HepG2 (cell line): ENCODE data around the gene RCOR1. TPM values are rescaled to one million over a fixed set of nuclear protein-coding genes. Genes with fewer than 3 reads are reported as not detected.
A peak's percentile ranks its signal among the peaks of the same experiment; 100 is the strongest.

ENCODE experiments used
- ATAC-seq: fragments of 200-7000 bp; cut with Tn5 transposase; 3 replicates; pipeline ENCODE4 v1.9.1; 2020; ENCODE audit warnings: mild to moderate bottlenecking, moderate library complexity
- BruUV-seq: library from RNA; stranded (reverse); fragments of 400-500 nt; replicated peaks from 2 replicates; lab custom pipeline; 2021; lab: Mats Ljungman, UMichigan
- CTCF ChIA-PET: fragments of 300-600 bp; formaldehyde crosslinking; extraction: SDS; loops from one replicate; lab custom pipeline; 2021; ENCODE audit warnings: low total read pairs, inconsistent platforms, low intra/inter-chr PET ratio; lab: Yijun Ruan, JAX
- POLR2A ChIA-PET: fragments of 350-600 bp; sonication (Branson Sonifier 250); formaldehyde crosslinking; loops from one replicate; lab custom pipeline; 2020; ENCODE audit warnings: antibody characterized with exemption, inconsistent platforms; lab: Yijun Ruan, JAX
- DNase-seq: peaks from one replicate; pipeline ENCODE4 v3.0.0-alpha.2; 2015; ENCODE audit warnings: low spot score
- FAIRE-seq: peaks from 3 replicates; lab custom pipeline; 2011; peaks lifted over from hg19 to GRCh38; lab: Jason Lieb, UNC
- H2AFZ ChIP-seq: one replicate; pipeline ENCODE4 v1.6.1; 2011; ENCODE audit warnings: low read length, inconsistent platforms
- H3K27ac ChIP-seq: fragments of 300-600 bp; 3 replicates; pipeline ENCODE4 v1.8.0; 2011; ENCODE audit warnings: mixed run types, mild to moderate bottlenecking, mixed read lengths, low read length, inconsistent platforms; ENCODE audit not compliant: insufficient read depth; ENCODE audit errors: extremely low read length
- H3K27me3 ChIP-seq, 2 experiments: fragments of 200-600 bp in 1 of 2; 2 replicates in 1 of 2; 3 replicates in 1 of 2; pipeline versions ENCODE4 v1.6.0 to v1.8.0; 2011; ENCODE audit warnings: low read length in 2 of 2, mild to moderate bottlenecking in 2 of 2, moderate library complexity in 2 of 2, inconsistent platforms in 1 of 2; ENCODE audit not compliant: insufficient read depth in 2 of 2, control insufficient read depth in 1 of 2
- H3K36me3 ChIP-seq, 2 experiments: fragments of 200-600 bp in 1 of 2; replicated peaks in 1 of 2; 2 replicates in 1 of 2; 3 replicates in 1 of 2; pipeline versions ENCODE4 v1.5.1 to v1.8.0; 2011; ENCODE audit warnings: low read length in 2 of 2, inconsistent platforms in 1 of 2; ENCODE audit not compliant: insufficient read depth in 2 of 2, control insufficient read depth in 1 of 2
- H3K4me1 ChIP-seq: 2 replicates; pipeline ENCODE4 v1.5.1; 2012; ENCODE audit warnings: low read length, inconsistent platforms; ENCODE audit not compliant: insufficient read depth
- H3K4me2 ChIP-seq: 2 replicates; pipeline ENCODE4 v1.6.0; 2011; ENCODE audit warnings: low read depth, low read length, inconsistent platforms
- H3K4me3 ChIP-seq, 3 experiments: fragments of 200-600 bp in 1 of 3; sonication (generic), shearing (Covaris generic) in 1 of 3; replicated peaks in 1 of 3; 2 replicates each; pipeline ENCODE4 v1.5.1; 2011 to 2016; ENCODE audit warnings: low read length in 3 of 3, inconsistent platforms in 2 of 3, low read depth in 2 of 3, mild to moderate bottlenecking in 2 of 3, control low read depth in 1 of 3, mixed read lengths in 1 of 3; ENCODE audit not compliant: insufficient read depth in 1 of 3
- H3K79me2 ChIP-seq: one replicate; pipeline ENCODE4 v1.6.1; 2011; ENCODE audit warnings: low read length, inconsistent platforms; ENCODE audit not compliant: insufficient read depth
- H3K9ac ChIP-seq: 2 replicates; pipeline ENCODE4 v1.6.0; 2011; ENCODE audit warnings: mild to moderate bottlenecking, low read depth, low read length, inconsistent platforms; ENCODE audit not compliant: insufficient read depth
- H3K9me3 ChIP-seq: 2 replicates; pipeline ENCODE4 v1.5.1; 2012; ENCODE audit warnings: mild to moderate bottlenecking, low read length
- H4K20me1 ChIP-seq: 2 replicates; pipeline ENCODE4 v1.6.0; 2011; ENCODE audit warnings: inconsistent platforms, mild to moderate bottlenecking, low read length, moderate library complexity; ENCODE audit not compliant: insufficient read depth
- ARID3A ChIP-seq: IDR thresholded peaks from 2 replicates; pipeline ENCODE4 v1.6.1; 2012; ENCODE audit warnings: low read depth, low read length, improper control_type of control experiment
- FLYWCH1 ChIP-seq: sonication (generic); formaldehyde crosslinking; IDR thresholded peaks from 2 replicates; pipeline ENCODE4 v1.8.1; 2023; ENCODE audit warnings: mild to moderate bottlenecking, missing genetic modification reagents
- SIX4 ChIP-seq: sonication (generic); formaldehyde crosslinking; IDR thresholded peaks from 2 replicates; pipeline ENCODE4 v1.4.0; 2020; ENCODE audit warnings: missing genetic modification reagents
- THYN1 ChIP-seq: sonication (generic); formaldehyde crosslinking; IDR thresholded peaks from 2 replicates; pipeline ENCODE4 v1.8.1; 2023; ENCODE audit warnings: low read depth, mild to moderate bottlenecking, moderate library complexity, missing genetic modification reagents, borderline replicate concordance
- ZBTB25 ChIP-seq: IDR thresholded peaks from 2 replicates; pipeline ENCODE4 v1.6.1; 2018; ENCODE audit warnings: missing genetic modification reagents
- ZBTB7B ChIP-seq: sonication (generic); formaldehyde crosslinking; IDR thresholded peaks from 2 replicates; pipeline ENCODE4 v1.4.0; 2020; ENCODE audit warnings: missing genetic modification reagents
- ZNF264 ChIP-seq: sonication (generic); formaldehyde crosslinking; IDR thresholded peaks from 2 replicates; pipeline ENCODE4 v1.4.0; 2020; ENCODE audit warnings: missing genetic modification reagents
- ZNF484 ChIP-seq: sonication (generic); formaldehyde crosslinking; IDR thresholded peaks from 2 replicates; pipeline ENCODE4 v1.5.1; 2020; ENCODE audit warnings: mild to moderate bottlenecking, low read depth, missing genetic modification reagents, borderline replicate concordance
- WGBS: methylation state at CpG from one replicate; pipeline ENCODE4 v1.1.6; 2017; ENCODE audit warnings: low lambda C conversion rate; 5-methylcytosine and 5-hydroxymethylcytosine counted together
- in situ Hi-C: cut with HindIII; loops from 2 replicates; pipeline ENCODE4 v1.10.0; 2017; ENCODE audit warnings: low pct_unique_long_range_greater_than_20kb; ENCODE audit not compliant: extremely low pct_ligation_motif_present
- intact Hi-C: fragments of 100-400 bp; cut with micrococcal nuclease; formaldehyde crosslinking; loops from one replicate; pipeline ENCODE4 v1.10.0; 2022; ENCODE audit not compliant: unreplicated experiment
- polyA plus RNA-seq, 8 experiments: library from polyadenylated mRNA; depleted of rRNA in 3 of 8; stranded (reverse) in 7 of 8; unstranded in 1 of 8; fragments of >200 nt; fragmentation: Illumina TruSeq in 4 of 8; extraction: Trizol in 4 of 8; gene quantifications; 2 replicates each; pipeline versions ENCODE4 v1.2.1 to v1.2.3, GENCODE V29; 2011 to 2016; ENCODE audit warnings: low read depth in 4 of 8, missing spikeins in 1 of 8, mixed read lengths in 1 of 8; ENCODE audit not compliant: insufficient read depth in 1 of 8
- total RNA-seq, 5 experiments: library from RNA; depleted of rRNA; stranded (reverse); fragments of >200 nt; fragmentation: Illumina TruSeq; extraction: Trizol; gene quantifications; 2 replicates each; pipeline ENCODE4 v1.2.3, GENCODE V29; 2016; ENCODE audit warnings: low read depth in 1 of 5

Gene RCOR1
- total and polyA plus RNA-seq, 2 of the 13 experiments (the other 11 are each of a cell fraction or from before 2014, with no cell fraction given): 10.2 to 11.1 TPM

GRCh38 chr14:102629011-102629444 lies 36.6 kb downstream of the RCOR1 start (continued):
- TF ChIP-seq ARID3A (no peak), THYN1 (no peak)

- TF ChIP-seq ZBTB25 (CRISPR knock-in tag) (no peak), SIX4 (CRISPR knock-in tag) (0 out of 2 replicates have a peak, but pooled peaks have one; percentile 31), ZNF484 (CRISPR knock-in tag) (no peak), ZBTB7B (no peak), FLYWCH1 (CRISPR knock-in tag) (no peak), ZNF264 (CRISPR knock-in tag) (peak; percentile 65; the same call in 1 of the 2 replicates)
- no TSS peak for BruUV-seq
- Histone ChIP-seq H3K9me3 (no peaks in the 10 kb centered on the region), H3K4me2 (no peak overlapping the region), H3K4me3 (no peak overlapping the region), H3K4me1 (peaks cover 37% of the 10 kb centered on the region), H3K36me3 (peaks cover 2 to 12% of the 10 kb centered on the region in 2 experiments; a peak in 2 of 5 replicates), H4K20me1 (peaks cover 20% of the 10 kb centered on the region), H3K9ac (no peak overlapping the region), H3K27ac (no peak overlapping the region), H3K27me3 (no peaks in the 10 kb centered on the region), H2AFZ (no peak overlapping the region), H3K79me2 (peaks cover 77% of the 10 kb centered on the region)
- ChIA-PET CTCF (no interaction called here), POLR2A (no interaction called here)
- WGBS: 93% methylated on average over 3 of the region's 3 CpGs
- in situ Hi-C loops: no loop called here
- no peak for ATAC-seq
- DNase-seq: no peak
- no peak for FAIRE-seq
- intact Hi-C loops: no loop called here
These were observed 37.4 kb downstream of the RCOR1 start for GRCh38 chr14:102629808-102630350.
